ENCODE measurements around the gene ERC2.

- TF ChIP-seq POLR2A (IDR thresholded peaks at IDR 0.05; ENCODE audit: low read depth, low read length) (no peak), TAF1 (IDR thresholded peaks at IDR 0.05; ENCODE audit: borderline replicate concordance, low read depth, low read length) (no peak), POLR2AphosphoS5 (IDR thresholded peaks at IDR 0.05; ENCODE audit: low read depth, low read length) (no peak)
Observed at GRCh38 chr3:55633333-55633732, 834.9 kb downstream of the ERC2 start.

All from GM12892 (cell line).